GM23338 (cell line): Measurements from ENCODE around the gene CBR1. TPM values are rescaled to one million over a fixed set of nuclear protein-coding genes. Genes with fewer than 3 reads are reported as not detected.

Experiments
- ATAC-seq: fragments of 200-7000 bp; cut with Tn5 transposase; 3 replicates; pipeline ENCODE4 v1.9.1; 2020
- DNase-seq: peaks from one replicate; pipeline ENCODE4 v3.0.0-alpha.2; 2015; ENCODE audit warnings: low spot score
- H2AFZ ChIP-seq: fragments of 200-600 bp; sonication (generic); 2 replicates; pipeline ENCODE4 v1.8.0; 2016; ENCODE audit warnings: antibody characterized with exemption, mild to moderate bottlenecking, moderate library complexity
- H3F3A ChIP-seq: fragments of 200-600 bp; sonication (generic); replicated peaks from 2 replicates; pipeline ENCODE4 v1.8.0; 2017; ENCODE audit warnings: antibody characterized with exemption, mixed run types, low read depth
- H3K27ac ChIP-seq: fragments of 200-600 bp; sonication (generic); 2 replicates; pipeline ENCODE4 v1.6.1; 2016; ENCODE audit warnings: low read depth
- H3K27me3 ChIP-seq: fragments of 200-600 bp; sonication (generic); 2 replicates; pipeline ENCODE4 v1.8.0; 2016; ENCODE audit warnings: mild to moderate bottlenecking, mixed run types, moderate library complexity; ENCODE audit not compliant: insufficient read depth
- H3K36me3 ChIP-seq: fragments of 200-600 bp; sonication (generic); 2 replicates; pipeline ENCODE4 v1.8.0; 2016; ENCODE audit warnings: mild to moderate bottlenecking; ENCODE audit not compliant: insufficient read depth
- H3K4me1 ChIP-seq: fragments of 200-600 bp; sonication (generic); 2 replicates; pipeline ENCODE4 v1.8.0; 2016; ENCODE audit warnings: mild to moderate bottlenecking, moderate library complexity; ENCODE audit not compliant: insufficient read depth
- H3K4me2 ChIP-seq: fragments of 200-600 bp; sonication (generic); 2 replicates; pipeline ENCODE4 v1.7.1; 2017; ENCODE audit warnings: mixed run types
- H3K4me3 ChIP-seq: fragments of 200-600 bp; sonication (generic); 2 replicates; pipeline ENCODE4 v1.6.1; 2016; ENCODE audit warnings: mixed run types
- H3K79me2 ChIP-seq: fragments of 200-600 bp; sonication (generic); replicated peaks from 2 replicates; pipeline ENCODE4 v1.8.0; 2017; ENCODE audit warnings: mild to moderate bottlenecking; ENCODE audit not compliant: insufficient read depth
- H3K9me2 ChIP-seq: fragments of 200-600 bp; sonication (generic); 2 replicates; pipeline ENCODE4 v1.8.0; 2017; ENCODE audit not compliant: insufficient read depth
- H4K20me1 ChIP-seq: fragments of 200-600 bp; sonication (generic); replicated peaks from 2 replicates; pipeline ENCODE4 v1.8.0; 2017; ENCODE audit warnings: mild to moderate bottlenecking; ENCODE audit not compliant: insufficient read depth
- H3K27ac Mint-ChIP-seq: 2 replicates; pipeline ENCODE4 v1.8.0; 2020; ENCODE audit warnings: inconsistent platforms, mild to moderate bottlenecking, moderate library complexity, mixed read lengths
- H3K27me3 Mint-ChIP-seq: 3 replicates; pipeline ENCODE4 v1.8.0; 2022; ENCODE audit warnings: low read depth, mild to moderate bottlenecking, moderate library complexity, mixed read lengths, inconsistent platforms; ENCODE audit not compliant: insufficient read depth, poor library complexity
- H3K36me3 Mint-ChIP-seq: 3 replicates; pipeline ENCODE4 v1.8.0; 2021; ENCODE audit warnings: low read depth, mild to moderate bottlenecking, inconsistent platforms, moderate library complexity, mixed read lengths
- H3K4me1 Mint-ChIP-seq: 3 replicates; pipeline ENCODE4 v1.8.0; 2020; ENCODE audit warnings: mild to moderate bottlenecking, inconsistent platforms, mixed read lengths
- H3K4me3 Mint-ChIP-seq: 3 replicates; pipeline ENCODE4 v1.8.0; 2021; ENCODE audit warnings: moderate library complexity, mild to moderate bottlenecking, inconsistent platforms, mixed read lengths
- H3K9me3 Mint-ChIP-seq: 3 replicates; pipeline ENCODE4 v1.8.0; 2020; ENCODE audit warnings: moderate library complexity, mild to moderate bottlenecking, inconsistent platforms, mixed read lengths
- CREB1 ChIP-seq: fragments of 250-450 bp; sonication (Bioruptor Pico); IDR thresholded peaks from 2 replicates; pipeline ENCODE4 v1.5.0; 2020; ENCODE audit warnings: low read depth, mild to moderate bottlenecking, moderate library complexity
- CTCF ChIP-seq, 2 experiments: fragments of 200-600 bp in 1 of 2; sonication (generic) in 1 of 2; conservative IDR thresholded peaks; 2 replicates each; pipeline versions ENCODE4 v1.5.1 to v1.6.1; 2016 to 2017; ENCODE audit warnings: antibody characterized with exemption in 2 of 2, low read depth in 2 of 2, mild to moderate bottlenecking in 2 of 2, moderate library complexity in 1 of 2
- EZH2 ChIP-seq: fragments of 200-600 bp; sonication (generic); IDR thresholded peaks from one replicate; pipeline ENCODE4 v1.8.0; 2017; ENCODE audit warnings: antibody characterized with exemption, mild to moderate bottlenecking, low read depth; ENCODE audit not compliant: unreplicated experiment
- EZH2phosphoT487 ChIP-seq: fragments of 200-600 bp; sonication (generic); IDR thresholded peaks from one replicate; pipeline ENCODE4 v1.8.1; 2018; ENCODE audit warnings: antibody characterized with exemption; ENCODE audit not compliant: unreplicated experiment
- JUNB ChIP-seq: IDR thresholded peaks from one replicate; pipeline ENCODE4 v1.6.1; 2016; ENCODE audit warnings: antibody characterized with exemption; ENCODE audit not compliant: unreplicated experiment
- NANOG ChIP-seq: IDR thresholded peaks from 2 replicates; pipeline ENCODE4 v1.6.1; 2016; ENCODE audit warnings: antibody characterized with exemption, borderline replicate concordance
- POLR2AphosphoS5 ChIP-seq: IDR thresholded peaks from 2 replicates; pipeline ENCODE4 v1.6.1; 2016; ENCODE audit warnings: antibody characterized with exemption, low read depth
- STAT1 ChIP-seq: IDR thresholded peaks from one replicate; pipeline ENCODE4 v1.6.1; 2016; ENCODE audit warnings: antibody characterized with exemption; ENCODE audit not compliant: unreplicated experiment
- ZNF114 ChIP-seq: fragments of 250-450 bp; sonication (Bioruptor Pico); IDR thresholded peaks from 2 replicates; pipeline ENCODE4 v1.5.0; 2020; ENCODE audit warnings: mild to moderate bottlenecking, moderate library complexity
- ZNF331 ChIP-seq: fragments of 250-450 bp; sonication (Bioruptor Pico); IDR thresholded peaks from 2 replicates; pipeline ENCODE4 v1.5.0; 2020; ENCODE audit warnings: low read depth, mild to moderate bottlenecking, moderate library complexity
- polyA plus RNA-seq: library from polyadenylated mRNA; unstranded; fragments of >200 nt; fragmentation: Nextera tagmentation; extraction: Ambion mirVana; gene quantifications from 2 replicates; pipeline ENCODE4 v1.2.1, GENCODE V29; 2016
- total RNA-seq: library from RNA; depleted of rRNA; stranded (reverse); fragments of >200 nt; shearing (Covaris generic); gene quantifications from 2 replicates; pipeline ENCODE4 v1.2.3, GENCODE V29; 2014
- TF ChIP-seq, protein P1 (sequence below): IDR thresholded peaks from one replicate; pipeline ENCODE4 v1.6.1; 2018; ENCODE audit warnings: antibody characterized with exemption; ENCODE audit not compliant: unreplicated experiment
- TF ChIP-seq, protein P2 (sequence below): IDR thresholded peaks from 2 replicates; pipeline ENCODE4 v1.6.1; 2016; ENCODE audit warnings: antibody characterized with exemption

The CBR1 gene
- total and polyA plus RNA-seq, 2 experiments from 2014 or later = 285 to 487 TPM

DNA sequence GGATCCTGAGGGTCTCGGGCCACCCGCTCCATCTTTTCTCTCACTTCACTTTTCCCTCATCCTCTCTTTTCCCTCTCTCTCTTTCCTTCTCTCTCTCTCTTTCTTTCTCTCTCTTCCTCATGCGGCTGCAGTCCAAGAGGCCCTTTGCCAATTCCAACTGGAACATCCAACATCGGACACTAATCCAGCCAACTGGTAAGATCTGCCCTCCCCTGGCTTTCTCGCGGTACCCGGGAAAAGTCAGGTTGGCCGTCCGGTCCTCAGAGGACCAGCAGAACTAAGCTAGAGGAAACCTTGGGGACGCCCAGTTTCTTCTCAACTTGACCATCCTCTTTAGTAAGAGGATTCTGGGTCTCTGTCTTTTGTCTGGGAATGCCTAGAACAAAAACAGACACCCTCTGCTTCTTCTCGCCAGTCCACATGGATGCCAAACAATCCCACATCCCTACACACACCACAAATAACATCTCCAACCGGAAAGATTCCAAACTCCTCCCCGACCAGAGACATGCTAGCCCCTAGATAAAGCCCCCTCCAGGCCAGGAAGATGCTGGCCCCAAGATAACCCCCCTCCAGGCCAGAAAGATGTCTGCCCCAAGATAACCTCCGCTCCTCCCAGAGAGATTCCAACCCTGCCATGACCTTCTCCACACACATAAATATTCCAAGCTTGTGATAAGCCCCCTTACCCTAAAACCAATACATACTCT lies 6.3 kb upstream of the CBR1 start:
- DNase-seq = no peak
- H3K27ac ChIP-seq = no peak overlapping the region
- H3K27ac Mint-ChIP-seq = no peak overlapping the region

DNA sequence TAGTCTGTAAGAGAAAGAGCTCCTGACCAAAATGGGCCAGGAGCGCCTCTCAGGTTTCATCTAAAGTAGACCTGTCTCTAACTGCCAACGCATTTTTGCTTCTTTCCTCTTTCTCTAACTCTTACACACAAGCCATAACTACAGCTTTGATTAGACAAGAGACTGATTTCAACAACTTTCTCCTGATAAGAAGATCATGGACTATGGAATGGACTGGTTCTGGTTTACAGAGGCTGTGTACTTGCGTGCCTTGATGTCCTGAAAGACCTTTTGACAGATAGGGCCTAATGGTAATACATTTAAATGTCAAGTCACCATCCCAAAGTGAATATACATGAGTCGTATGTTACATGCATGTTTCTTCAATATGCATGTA lies 5.8 kb upstream of the CBR1 start:
- no peak overlapping the region for H3K4me2 ChIP-seq
- no peak overlapping the region for H3K27ac ChIP-seq
- ATAC-seq = no peak
- no peak for TF ChIP-seq EZH2
- TF ChIP-seq, protein P1, sequence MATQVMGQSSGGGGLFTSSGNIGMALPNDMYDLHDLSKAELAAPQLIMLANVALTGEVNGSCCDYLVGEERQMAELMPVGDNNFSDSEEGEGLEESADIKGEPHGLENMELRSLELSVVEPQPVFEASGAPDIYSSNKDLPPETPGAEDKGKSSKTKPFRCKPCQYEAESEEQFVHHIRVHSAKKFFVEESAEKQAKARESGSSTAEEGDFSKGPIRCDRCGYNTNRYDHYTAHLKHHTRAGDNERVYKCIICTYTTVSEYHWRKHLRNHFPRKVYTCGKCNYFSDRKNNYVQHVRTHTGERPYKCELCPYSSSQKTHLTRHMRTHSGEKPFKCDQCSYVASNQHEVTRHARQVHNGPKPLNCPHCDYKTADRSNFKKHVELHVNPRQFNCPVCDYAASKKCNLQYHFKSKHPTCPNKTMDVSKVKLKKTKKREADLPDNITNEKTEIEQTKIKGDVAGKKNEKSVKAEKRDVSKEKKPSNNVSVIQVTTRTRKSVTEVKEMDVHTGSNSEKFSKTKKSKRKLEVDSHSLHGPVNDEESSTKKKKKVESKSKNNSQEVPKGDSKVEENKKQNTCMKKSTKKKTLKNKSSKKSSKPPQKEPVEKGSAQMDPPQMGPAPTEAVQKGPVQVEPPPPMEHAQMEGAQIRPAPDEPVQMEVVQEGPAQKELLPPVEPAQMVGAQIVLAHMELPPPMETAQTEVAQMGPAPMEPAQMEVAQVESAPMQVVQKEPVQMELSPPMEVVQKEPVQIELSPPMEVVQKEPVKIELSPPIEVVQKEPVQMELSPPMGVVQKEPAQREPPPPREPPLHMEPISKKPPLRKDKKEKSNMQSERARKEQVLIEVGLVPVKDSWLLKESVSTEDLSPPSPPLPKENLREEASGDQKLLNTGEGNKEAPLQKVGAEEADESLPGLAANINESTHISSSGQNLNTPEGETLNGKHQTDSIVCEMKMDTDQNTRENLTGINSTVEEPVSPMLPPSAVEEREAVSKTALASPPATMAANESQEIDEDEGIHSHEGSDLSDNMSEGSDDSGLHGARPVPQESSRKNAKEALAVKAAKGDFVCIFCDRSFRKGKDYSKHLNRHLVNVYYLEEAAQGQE = no peak
- TF ChIP-seq, protein P2, sequence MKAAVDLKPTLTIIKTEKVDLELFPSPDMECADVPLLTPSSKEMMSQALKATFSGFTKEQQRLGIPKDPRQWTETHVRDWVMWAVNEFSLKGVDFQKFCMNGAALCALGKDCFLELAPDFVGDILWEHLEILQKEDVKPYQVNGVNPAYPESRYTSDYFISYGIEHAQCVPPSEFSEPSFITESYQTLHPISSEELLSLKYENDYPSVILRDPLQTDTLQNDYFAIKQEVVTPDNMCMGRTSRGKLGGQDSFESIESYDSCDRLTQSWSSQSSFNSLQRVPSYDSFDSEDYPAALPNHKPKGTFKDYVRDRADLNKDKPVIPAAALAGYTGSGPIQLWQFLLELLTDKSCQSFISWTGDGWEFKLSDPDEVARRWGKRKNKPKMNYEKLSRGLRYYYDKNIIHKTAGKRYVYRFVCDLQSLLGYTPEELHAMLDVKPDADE = no peak
- TF ChIP-seq NANOG = no peak
- no peak for TF ChIP-seq ZNF114 (CRISPR knock-in tag)
- TF ChIP-seq ZNF331 (CRISPR knock-in tag) = no peak
- no peak for TF ChIP-seq CTCF (conservative IDR thresholded peaks at IDR 0.05; ENCODE audit: low read depth in 2 of 2)
- TF ChIP-seq CREB1 (CRISPR knock-in tag) = no peak
- no peak for TF ChIP-seq EZH2phosphoT487
- no peak for TF ChIP-seq JUNB

More for the DNA sequence above, 6.3 kb upstream of the CBR1 start:
- H3K4me1 ChIP-seq = peaks cover 16% of the 10 kb centered on the region; the same call in 1 of the 2 replicates
- no peaks in the 10 kb centered on the region for H3K9me2 ChIP-seq
- H3K4me3 Mint-ChIP-seq = no peak overlapping the region
- no peak overlapping the region for H2AFZ ChIP-seq
- H3K27me3 ChIP-seq = no peaks in the 10 kb centered on the region
- peaks cover 12% of the 10 kb centered on the region for H3F3A ChIP-seq
- peaks cover 11% of the 10 kb centered on the region; the same call in 2 of the 3 replicates for H3K9me3 Mint-ChIP-seq
- peaks cover 8% of the 10 kb centered on the region for H3K27me3 Mint-ChIP-seq
- no peaks in the 10 kb centered on the region for H4K20me1 ChIP-seq
- H3K36me3 ChIP-seq = peaks cover 3% of the 10 kb centered on the region
- no peak overlapping the region for H3K4me3 ChIP-seq
- TF ChIP-seq CREB1 (CRISPR knock-in tag) (no peak), STAT1 (no peak), ZNF114 (CRISPR knock-in tag) (no peak), NANOG (no peak), JUNB (no peak), POLR2AphosphoS5 (no peak), EZH2 (no peak), EZH2phosphoT487 (no peak), ZNF331 (CRISPR knock-in tag) (no peak)
- TF ChIP-seq, protein P2 = no peak
- H3K79me2 ChIP-seq = peaks cover 13% of the 10 kb centered on the region
- ATAC-seq = no peak
- H3K4me2 ChIP-seq = no peak overlapping the region
- peaks cover 7% of the 10 kb centered on the region for H3K36me3 Mint-ChIP-seq
- peaks cover 20% of the 10 kb centered on the region for H3K4me1 Mint-ChIP-seq

More for the DNA sequence above, 5.8 kb upstream of the CBR1 start:
- Histone ChIP-seq H2AFZ (no peak overlapping the region), H3K4me1 (peaks cover 11% of the 10 kb centered on the region; the same call in 1 of the 2 replicates), H3K36me3 (peaks cover 6% of the 10 kb centered on the region), H3K4me3 (no peak overlapping the region), H3K27me3 (no peaks in the 10 kb centered on the region; the same call in 1 of the 2 replicates), H3F3A (peaks cover 14% of the 10 kb centered on the region), H3K79me2 (peaks cover 7% of the 10 kb centered on the region), H4K20me1 (no peaks in the 10 kb centered on the region), H3K9me2 (no peaks in the 10 kb centered on the region)
- Mint-ChIP-seq H3K4me1 (peaks cover 14% of the 10 kb centered on the region), H3K27ac (no peak overlapping the region), H3K27me3 (peaks cover 13% of the 10 kb centered on the region), H3K36me3 (peaks cover 8% of the 10 kb centered on the region), H3K9me3 (peaks cover 17% of the 10 kb centered on the region), H3K4me3 (no peak overlapping the region)
- DNase-seq = no peak
